Neural cell (in vitro differentiated cells): ENCODE measurements around the gene SRP68.

ENCODE experiments used
- CTCF ChIP-seq: fragments of 450-650 bp; IDR thresholded peaks from 2 replicates; pipeline ENCODE4 v1.5.1; 2014; ENCODE audit warnings: antibody characterized with exemption, mild to moderate bottlenecking, moderate library complexity; ENCODE audit not compliant: poor library complexity, severe bottlenecking
- EP300 ChIP-seq: fragments of 450-650 bp; conservative IDR thresholded peaks from 2 replicates; pipeline ENCODE4 v1.6.1; 2014; ENCODE audit warnings: antibody characterized with exemption, mild to moderate bottlenecking, moderate library complexity; ENCODE audit not compliant: poor library complexity, severe bottlenecking
- EZH2 ChIP-seq: fragments of 200-600, 300-800 bp; shearing (Covaris generic), sonication (generic); IDR thresholded peaks from 2 replicates; pipeline ENCODE4 v1.6.1; 2014; ENCODE audit warnings: antibody characterized with exemption, low read length, borderline replicate concordance, mild to moderate bottlenecking; ENCODE audit not compliant: insufficient read depth, poor library complexity, severe bottlenecking
- POLR2AphosphoS5 ChIP-seq: IDR thresholded peaks from 2 replicates; pipeline ENCODE4 v1.6.1; 2012
- RAD21 ChIP-seq: fragments of 450-650 bp; conservative IDR thresholded peaks from 2 replicates; pipeline ENCODE4 v1.6.1; 2014; ENCODE audit warnings: antibody characterized with exemption, mild to moderate bottlenecking, moderate library complexity

- TF ChIP-seq CTCF (no peak), EP300 (no peak), EZH2 (no peak), RAD21 (no peak), POLR2AphosphoS5 (no peak)
Measured at GRCh38 chr17:76071531-76072147, 678 bp downstream of the SRP68 start.
